Neural progenitor cell (in vitro differentiated cells): ENCODE data around the gene ST6GALNAC1. TPM values are rescaled to one million over a fixed set of nuclear protein-coding genes. Genes with fewer than 3 reads are reported as not detected.
A peak's percentile ranks its signal among the peaks of the same experiment; 100 is the strongest.

ENCODE experiments used
- DNase-seq: peaks from one replicate; pipeline ENCODE4 v3.0.0-alpha.2; 2016; ENCODE audit warnings: low spot score
- H2AFZ ChIP-seq: fragments of 200-600 bp; sonication (generic); replicated peaks from 2 replicates; pipeline ENCODE4 v1.6.1; 2016; ENCODE audit warnings: antibody characterized with exemption
- H3F3A ChIP-seq: fragments of 200-600 bp; sonication (generic); 2 replicates; pipeline ENCODE4 v1.6.1; 2016; ENCODE audit warnings: antibody characterized with exemption, low read depth
- H3K27ac ChIP-seq: fragments of 200-600 bp; sonication (generic); 2 replicates; pipeline ENCODE4 v1.5.1; 2016; ENCODE audit warnings: mild to moderate bottlenecking
- H3K27me3 ChIP-seq: fragments of 200-600 bp; sonication (generic); 2 replicates; pipeline ENCODE4 v1.6.1; 2016; ENCODE audit warnings: mild to moderate bottlenecking, moderate library complexity
- H3K36me3 ChIP-seq: fragments of 200-600 bp; sonication (generic); 2 replicates; pipeline ENCODE4 v1.5.1; 2016
- H3K4me1 ChIP-seq: fragments of 200-600 bp; sonication (generic); 2 replicates; pipeline ENCODE4 v1.6.1; 2016; ENCODE audit warnings: mixed run types
- H3K4me2 ChIP-seq: fragments of 200-600 bp; sonication (generic); 2 replicates; pipeline ENCODE4 v1.6.1; 2016
- H3K4me3 ChIP-seq: fragments of 200-600 bp; sonication (generic); 2 replicates; pipeline ENCODE4 v1.5.1; 2016
- H3K79me2 ChIP-seq: fragments of 200-600 bp; sonication (generic); 2 replicates; pipeline ENCODE4 v1.6.1; 2016; ENCODE audit warnings: low read depth
- H3K9ac ChIP-seq: fragments of 200-600 bp; sonication (generic); 2 replicates; pipeline ENCODE4 v1.6.1; 2016
- H3K9me3 ChIP-seq: fragments of 200-600 bp; sonication (generic); 2 replicates; pipeline ENCODE4 v1.5.1; 2016; ENCODE audit warnings: low read depth
- H4K20me1 ChIP-seq: fragments of 200-600 bp; sonication (generic); 2 replicates; pipeline ENCODE4 v1.6.1; 2016; ENCODE audit warnings: low read depth
- H3K27ac Mint-ChIP-seq: 3 replicates; pipeline ENCODE4 v1.8.0; 2021; ENCODE audit warnings: mixed read lengths
- H3K27me3 Mint-ChIP-seq: 2 replicates; pipeline ENCODE4 v1.8.0; 2022; ENCODE audit warnings: low read depth, mild to moderate bottlenecking, inconsistent platforms, moderate library complexity, mixed read lengths; ENCODE audit not compliant: insufficient read depth
- H3K36me3 Mint-ChIP-seq: 3 replicates; pipeline ENCODE4 v1.8.0; 2021; ENCODE audit warnings: mixed read lengths
- H3K4me1 Mint-ChIP-seq: 3 replicates; pipeline ENCODE4 v1.8.0; 2021; ENCODE audit warnings: mixed read lengths
- H3K4me3 Mint-ChIP-seq: 3 replicates; pipeline ENCODE4 v1.8.0; 2021; ENCODE audit warnings: mild to moderate bottlenecking, moderate library complexity, mixed read lengths
- H3K9me3 Mint-ChIP-seq: 3 replicates; pipeline ENCODE4 v1.8.0; 2020; ENCODE audit warnings: mixed read lengths
- EZH2 ChIP-seq: fragments of 200-600 bp; sonication (generic); IDR thresholded peaks from 2 replicates; pipeline ENCODE4 v1.6.1; 2017; ENCODE audit warnings: antibody characterized with exemption, mild to moderate bottlenecking, moderate library complexity
- EZH2phosphoT487 ChIP-seq: fragments of 200-600 bp; sonication (generic); IDR thresholded peaks from 2 replicates; pipeline ENCODE4 v1.6.1; 2017; ENCODE audit warnings: antibody characterized with exemption
- total RNA-seq: library from RNA; depleted of rRNA; stranded (reverse); fragments of >200 nt; gene quantifications from 2 replicates; pipeline ENCODE4 v1.2.3, GENCODE V29; 2015; ENCODE audit warnings: low replicate concordance
- TF ChIP-seq, protein P1 (sequence below): fragments of 200-600 bp; sonication (generic); IDR thresholded peaks from 2 replicates; pipeline ENCODE4 v1.5.1; 2017; ENCODE audit warnings: antibody characterized with exemption, mild to moderate bottlenecking

ST6GALNAC1 gene
- total RNA-seq, 1 donor from 2014 or later: not detected

DNA sequence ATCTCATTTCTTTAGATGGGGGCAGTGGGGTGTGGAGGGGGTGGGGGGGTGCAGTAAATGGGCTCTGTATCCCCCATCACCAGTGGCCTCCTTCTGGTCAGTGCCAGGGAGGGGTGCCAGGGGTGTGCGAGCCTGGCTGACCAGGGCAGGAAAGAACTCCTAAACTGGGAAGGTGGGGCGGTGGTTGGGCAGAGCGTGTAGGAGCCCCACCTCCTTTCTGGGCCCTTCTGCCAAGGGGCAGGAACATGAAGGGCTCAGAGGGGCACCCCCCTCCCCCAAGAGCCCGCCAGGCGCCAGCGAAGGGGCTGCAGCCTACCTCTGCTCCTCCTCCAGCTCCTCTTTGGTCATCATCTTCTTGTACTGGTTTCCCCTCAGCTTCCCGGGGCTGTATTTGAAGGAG, 41.2 kb upstream of the ST6GALNAC1 start:
- no peak for DNase-seq
- Histone ChIP-seq H3K9me3 (no peaks in the 10 kb centered on the region), H4K20me1 (peaks cover 4% of the 10 kb centered on the region), H3K27me3 (no peaks in the 10 kb centered on the region), H3K4me3 (no peak overlapping the region), H3K79me2 (no peaks in the 10 kb centered on the region), H3K36me3 (no peaks in the 10 kb centered on the region), H3F3A (peaks cover 3% of the 10 kb centered on the region), H3K9ac (no peak overlapping the region), H3K4me1 (peaks cover 20% of the 10 kb centered on the region), H3K27ac (no peak overlapping the region), H2AFZ (no peak overlapping the region), H3K4me2 (no peak overlapping the region)
- Mint-ChIP-seq H3K4me3 (no peak overlapping the region), H3K27me3 (peaks cover 11% of the 10 kb centered on the region), H3K9me3 (no peaks in the 10 kb centered on the region), H3K36me3 (no peaks in the 10 kb centered on the region), H3K4me1 (peaks cover 46% of the 10 kb centered on the region), H3K27ac (no peak overlapping the region)
- TF ChIP-seq EZH2: no peak
- TF ChIP-seq, protein P1, sequence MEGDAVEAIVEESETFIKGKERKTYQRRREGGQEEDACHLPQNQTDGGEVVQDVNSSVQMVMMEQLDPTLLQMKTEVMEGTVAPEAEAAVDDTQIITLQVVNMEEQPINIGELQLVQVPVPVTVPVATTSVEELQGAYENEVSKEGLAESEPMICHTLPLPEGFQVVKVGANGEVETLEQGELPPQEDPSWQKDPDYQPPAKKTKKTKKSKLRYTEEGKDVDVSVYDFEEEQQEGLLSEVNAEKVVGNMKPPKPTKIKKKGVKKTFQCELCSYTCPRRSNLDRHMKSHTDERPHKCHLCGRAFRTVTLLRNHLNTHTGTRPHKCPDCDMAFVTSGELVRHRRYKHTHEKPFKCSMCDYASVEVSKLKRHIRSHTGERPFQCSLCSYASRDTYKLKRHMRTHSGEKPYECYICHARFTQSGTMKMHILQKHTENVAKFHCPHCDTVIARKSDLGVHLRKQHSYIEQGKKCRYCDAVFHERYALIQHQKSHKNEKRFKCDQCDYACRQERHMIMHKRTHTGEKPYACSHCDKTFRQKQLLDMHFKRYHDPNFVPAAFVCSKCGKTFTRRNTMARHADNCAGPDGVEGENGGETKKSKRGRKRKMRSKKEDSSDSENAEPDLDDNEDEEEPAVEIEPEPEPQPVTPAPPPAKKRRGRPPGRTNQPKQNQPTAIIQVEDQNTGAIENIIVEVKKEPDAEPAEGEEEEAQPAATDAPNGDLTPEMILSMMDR: no peak
- no peak for TF ChIP-seq EZH2phosphoT487

DNA sequence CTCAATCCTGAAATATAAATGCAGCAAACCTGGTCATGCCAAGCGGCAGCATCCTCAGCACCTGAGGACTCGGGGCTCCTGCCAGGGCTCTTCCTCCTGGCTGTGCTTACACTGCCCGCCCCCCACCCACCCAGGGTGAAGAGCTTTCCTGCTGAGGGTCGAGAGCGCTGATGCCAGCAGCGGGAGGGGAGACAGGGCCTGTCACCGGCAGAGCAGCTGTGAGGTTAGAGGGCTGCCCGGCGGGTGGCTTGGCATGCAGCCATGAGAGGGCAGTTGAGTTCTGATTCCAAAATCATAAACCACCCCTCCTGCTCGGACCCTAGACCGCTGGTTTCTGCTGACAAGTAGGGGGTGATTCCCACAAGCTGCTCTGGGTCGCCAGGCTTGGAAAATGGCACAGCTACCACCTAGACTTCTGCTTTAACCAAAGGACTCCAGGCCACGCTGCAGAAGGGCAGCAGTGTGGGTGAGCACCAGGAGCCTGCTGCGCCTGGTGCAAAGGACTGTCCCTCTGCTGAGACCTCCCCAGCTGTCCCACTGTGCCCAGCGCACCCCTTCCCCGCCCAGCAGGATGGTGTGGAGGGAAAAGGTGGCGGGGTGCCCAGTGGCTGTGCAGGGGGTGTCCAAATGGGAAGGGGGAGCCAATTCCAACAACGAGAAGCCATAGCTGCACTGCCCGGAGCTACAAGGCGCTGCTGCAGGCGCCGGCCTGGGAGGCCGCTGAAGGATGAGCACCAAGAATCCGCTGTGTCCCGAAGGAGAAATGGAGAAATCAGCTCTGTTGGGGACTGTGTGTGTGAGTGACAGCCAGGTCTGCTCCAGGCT, 40.6 kb upstream of the ST6GALNAC1 start:
- H3K27me3 Mint-ChIP-seq: peaks cover 10% of the 10 kb centered on the region
- Histone ChIP-seq H3K9me3 (no peaks in the 10 kb centered on the region), H3K27me3 (no peaks in the 10 kb centered on the region), H2AFZ (no peak overlapping the region), H3K4me3 (no peak overlapping the region), H3F3A (peaks cover 3% of the 10 kb centered on the region), H3K79me2 (no peaks in the 10 kb centered on the region), H3K4me1 (peaks cover 20% of the 10 kb centered on the region), H4K20me1 (peaks cover 4% of the 10 kb centered on the region), H3K9ac (no peak overlapping the region), H3K27ac (no peak overlapping the region), H3K36me3 (no peaks in the 10 kb centered on the region), H3K4me2 (peak overlapping the region; percentile 45)
- H3K4me3 Mint-ChIP-seq: no peak overlapping the region
- H3K36me3 Mint-ChIP-seq: no peaks in the 10 kb centered on the region
- TF ChIP-seq EZH2phosphoT487: no peak
- TF ChIP-seq, protein P1: no peak
- TF ChIP-seq EZH2: no peak
- DNase-seq: no peak
- H3K4me1 Mint-ChIP-seq: peaks cover 46% of the 10 kb centered on the region
- H3K27ac Mint-ChIP-seq: no peak overlapping the region
- no peaks in the 10 kb centered on the region for H3K9me3 Mint-ChIP-seq

DNA sequence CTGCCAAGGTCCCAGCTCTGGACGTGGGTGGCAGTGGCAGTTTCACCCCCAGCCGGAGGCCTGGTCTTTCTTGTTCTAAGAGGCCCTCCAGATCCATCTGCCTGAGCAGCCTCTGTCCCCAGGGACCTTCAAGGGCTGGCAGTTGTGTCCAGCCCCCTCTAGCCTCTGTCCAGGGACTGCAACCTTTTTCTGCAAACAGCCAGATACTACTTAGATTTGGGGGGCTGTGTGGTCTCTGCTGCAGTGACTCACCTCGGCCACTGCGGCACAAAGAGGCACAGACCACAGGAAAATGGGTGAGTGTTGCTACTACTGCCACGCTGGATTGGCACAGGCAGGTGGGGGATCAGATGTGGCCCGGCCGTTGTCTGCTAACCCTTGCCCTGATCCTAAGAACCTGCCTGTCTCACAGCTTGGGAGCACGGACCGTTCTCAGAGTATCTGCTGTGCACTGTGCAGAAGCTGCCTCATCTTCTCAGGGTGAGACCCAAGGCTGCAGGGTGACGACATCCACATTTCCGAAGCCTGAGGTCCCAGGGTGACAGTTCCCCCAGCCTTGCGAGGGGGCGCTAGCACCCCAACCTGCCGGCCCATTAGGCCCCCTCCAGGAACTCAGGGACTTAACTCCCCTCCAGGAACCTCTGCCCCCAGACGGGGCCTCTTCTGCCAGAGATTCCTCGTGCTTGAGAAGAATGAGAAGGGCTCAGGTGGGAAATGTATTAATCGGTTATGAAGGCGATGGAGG, 39.6 kb upstream of the ST6GALNAC1 start:
- H3K27ac Mint-ChIP-seq: peak overlapping the region; percentile 57

More for the DNA sequence above, 39.6 kb upstream of the ST6GALNAC1 start:
- Mint-ChIP-seq H3K27me3 (peaks cover 4% of the 10 kb centered on the region), H3K4me3 (no peak overlapping the region), H3K9me3 (no peaks in the 10 kb centered on the region), H3K36me3 (no peaks in the 10 kb centered on the region), H3K4me1 (peaks cover 39% of the 10 kb centered on the region)
- Histone ChIP-seq H3K9ac (no peak overlapping the region), H3K27ac (no peak overlapping the region), H4K20me1 (no peaks in the 10 kb centered on the region), H3K4me3 (no peak overlapping the region), H3K4me2 (peak overlapping the region; percentile 45), H2AFZ (no peak overlapping the region), H3F3A (peaks cover 3% of the 10 kb centered on the region), H3K79me2 (no peaks in the 10 kb centered on the region), H3K4me1 (peaks cover 20% of the 10 kb centered on the region), H3K27me3 (no peaks in the 10 kb centered on the region), H3K9me3 (no peaks in the 10 kb centered on the region), H3K36me3 (no peaks in the 10 kb centered on the region)
- peak; percentile 64 for DNase-seq
- no peak for TF ChIP-seq EZH2phosphoT487
- TF ChIP-seq, protein P1: peak; percentile 58
- no peak for TF ChIP-seq EZH2
